Lower lobe of right lung (tissue), 2 donors: Measurements from ENCODE around the gene CUL2. TPM values are rescaled to one million over a fixed set of nuclear protein-coding genes. Genes with fewer than 3 reads are reported as not detected.

ENCODE experiments used
- ATAC-seq, 2 donors: fragments of 200-7000 bp; cut with Tn5 transposase; one replicate each; pipeline ENCODE4 v1.9.1; 2020 to 2022; ENCODE audit warnings: mild to moderate bottlenecking in 2 of 2, moderate library complexity in 2 of 2
- DNase-seq: peaks from one replicate; pipeline ENCODE4 v3.0.0-alpha.2; 2020
- H3K27ac ChIP-seq: fragments of 200-600 bp; one replicate; pipeline ENCODE4 v1.8.0; 2022
- H3K27me3 ChIP-seq: fragments of 200-600 bp; one replicate; pipeline ENCODE4 v1.8.0; 2022; ENCODE audit warnings: low read depth
- H3K36me3 ChIP-seq: fragments of 200-600 bp; one replicate; pipeline ENCODE4 v1.8.0; 2022; ENCODE audit warnings: mild to moderate bottlenecking
- H3K4me1 ChIP-seq: fragments of 200-600 bp; one replicate; pipeline ENCODE4 v1.8.0; 2022
- H3K4me3 ChIP-seq: fragments of 200-600 bp; one replicate; pipeline ENCODE4 v1.8.0; 2022; ENCODE audit warnings: mild to moderate bottlenecking
- H3K9me3 ChIP-seq: fragments of 200-600 bp; one replicate; pipeline ENCODE4 v1.8.0; 2022
- intact Hi-C: fragments of 100-400 bp; cut with DNase I; formaldehyde crosslinking; loops from one replicate; pipeline ENCODE4 v1.11.0; 2022
- total RNA-seq: library from RNA; stranded (reverse); fragmentation: NEBNext Ultra II Directional; extraction: Animal tissue kit (Norgen Biotek cat#: 25700); gene quantifications from one replicate; pipeline ENCODE4 v1.2.1, GENCODE V29; 2021
- TF ChIP-seq, protein P1 (sequence below): fragments of 200-600 bp; IDR thresholded peaks from one replicate; pipeline ENCODE4 v1.8.0; 2022; ENCODE audit warnings: antibody characterized with exemption, mild to moderate bottlenecking
- donor health status: DM: no; HTN: yes; CAD: no; lungs with severe emphysema.

The CUL2 gene
- total RNA-seq, 1 donor from 2014 or later: 36.4 TPM

GRCh38 chr10:35011771-35012191, 78.4 kb downstream of the CUL2 start:
- H3K27ac ChIP-seq: no peak overlapping the region
- H3K4me3 ChIP-seq: no peak overlapping the region
- peaks cover 78% of the 10 kb centered on the region for H3K36me3 ChIP-seq
- ATAC-seq: no peak
- H3K4me1 ChIP-seq: no peaks in the 10 kb centered on the region
- no peak for DNase-seq
- H3K27me3 ChIP-seq: no peaks in the 10 kb centered on the region
- TF ChIP-seq, protein P1, sequence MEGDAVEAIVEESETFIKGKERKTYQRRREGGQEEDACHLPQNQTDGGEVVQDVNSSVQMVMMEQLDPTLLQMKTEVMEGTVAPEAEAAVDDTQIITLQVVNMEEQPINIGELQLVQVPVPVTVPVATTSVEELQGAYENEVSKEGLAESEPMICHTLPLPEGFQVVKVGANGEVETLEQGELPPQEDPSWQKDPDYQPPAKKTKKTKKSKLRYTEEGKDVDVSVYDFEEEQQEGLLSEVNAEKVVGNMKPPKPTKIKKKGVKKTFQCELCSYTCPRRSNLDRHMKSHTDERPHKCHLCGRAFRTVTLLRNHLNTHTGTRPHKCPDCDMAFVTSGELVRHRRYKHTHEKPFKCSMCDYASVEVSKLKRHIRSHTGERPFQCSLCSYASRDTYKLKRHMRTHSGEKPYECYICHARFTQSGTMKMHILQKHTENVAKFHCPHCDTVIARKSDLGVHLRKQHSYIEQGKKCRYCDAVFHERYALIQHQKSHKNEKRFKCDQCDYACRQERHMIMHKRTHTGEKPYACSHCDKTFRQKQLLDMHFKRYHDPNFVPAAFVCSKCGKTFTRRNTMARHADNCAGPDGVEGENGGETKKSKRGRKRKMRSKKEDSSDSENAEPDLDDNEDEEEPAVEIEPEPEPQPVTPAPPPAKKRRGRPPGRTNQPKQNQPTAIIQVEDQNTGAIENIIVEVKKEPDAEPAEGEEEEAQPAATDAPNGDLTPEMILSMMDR: no peak
- no peaks in the 10 kb centered on the region for H3K9me3 ChIP-seq
- intact Hi-C loops: no loop called here

- no peaks in the 10 kb centered on the region for H3K27me3 ChIP-seq
- intact Hi-C loops: no loop called here
- H3K4me1 ChIP-seq: no peaks in the 10 kb centered on the region
- H3K36me3 ChIP-seq: peaks cover 58% of the 10 kb centered on the region
- no peak overlapping the region for H3K4me3 ChIP-seq
- H3K9me3 ChIP-seq: no peaks in the 10 kb centered on the region
- no peak overlapping the region for H3K27ac ChIP-seq
- DNase-seq (no peak), ATAC-seq (no peak)
- TF ChIP-seq, protein P1: no peak
Measured at GRCh38 chr10:35007858-35008301, 82.3 kb downstream of the CUL2 start.

GRCh38 chr10:35006836-35007235, 83.3 kb downstream of the CUL2 start:
- DNase-seq (no peak), ATAC-seq (peak in 1 of 2 donors; percentile 51)
- no peaks in the 10 kb centered on the region for H3K4me1 ChIP-seq
- no peak overlapping the region for H3K27ac ChIP-seq
- H3K9me3 ChIP-seq: no peaks in the 10 kb centered on the region
- intact Hi-C loops: no loop called here
- TF ChIP-seq, protein P1: no peak
- no peaks in the 10 kb centered on the region for H3K27me3 ChIP-seq
- H3K36me3 ChIP-seq: peaks cover 48% of the 10 kb centered on the region
- no peak overlapping the region for H3K4me3 ChIP-seq

- H3K36me3 ChIP-seq: peaks cover 38% of the 10 kb centered on the region
- no peak overlapping the region for H3K27ac ChIP-seq
- no peak overlapping the region for H3K4me3 ChIP-seq
- DNase-seq (no peak), ATAC-seq (peak; percentile 17 to 18)
- no peaks in the 10 kb centered on the region for H3K9me3 ChIP-seq
- TF ChIP-seq, protein P1: no peak
- intact Hi-C loops: no loop called here
- no peaks in the 10 kb centered on the region for H3K4me1 ChIP-seq
- H3K27me3 ChIP-seq: no peaks in the 10 kb centered on the region
Measured at GRCh38 chr10:35005868-35006267, 84.3 kb downstream of the CUL2 start.

- Histone ChIP-seq H3K27ac (no peak overlapping the region), H3K36me3 (peaks cover 26% of the 10 kb centered on the region), H3K9me3 (no peaks in the 10 kb centered on the region), H3K27me3 (no peaks in the 10 kb centered on the region), H3K4me1 (no peaks in the 10 kb centered on the region), H3K4me3 (no peak overlapping the region)
- ATAC-seq (no peak), DNase-seq (no peak)
- TF ChIP-seq, protein P1: no peak
- intact Hi-C loops: no loop called here
Measured at GRCh38 chr10:35004651-35005050, 85.5 kb downstream of the CUL2 start.

DNA sequence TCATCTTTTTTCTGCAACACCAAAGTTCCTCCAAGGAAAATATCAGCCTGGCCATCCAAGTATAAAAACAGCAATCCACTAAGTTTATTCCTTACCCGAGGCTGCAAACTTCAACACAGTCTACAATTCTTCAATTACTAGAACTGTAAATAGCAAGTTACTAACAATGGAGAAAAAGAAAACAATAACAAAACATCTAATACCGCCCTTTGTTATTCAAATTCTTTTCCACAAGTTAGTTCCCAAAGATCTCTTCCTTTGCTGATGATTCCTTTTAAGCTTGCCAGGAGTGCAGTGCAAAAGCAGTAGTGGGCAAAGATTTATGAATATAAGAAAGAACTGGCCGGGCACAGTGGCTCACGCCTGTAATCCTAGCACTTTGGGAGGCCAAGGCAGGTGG, 86.2 kb downstream of the CUL2 start:
- Histone ChIP-seq H3K9me3 (no peaks in the 10 kb centered on the region), H3K27me3 (no peaks in the 10 kb centered on the region), H3K27ac (no peak overlapping the region), H3K4me3 (no peak overlapping the region), H3K4me1 (no peaks in the 10 kb centered on the region), H3K36me3 (peaks cover 19% of the 10 kb centered on the region)
- intact Hi-C loops: no loop called here
- ATAC-seq (no peak), DNase-seq (no peak)
- TF ChIP-seq, protein P1: no peak
